Panc1 (cell line): ENCODE measurements around the gene KCNQ1OT1. TPM values are rescaled to one million over a fixed set of nuclear protein-coding genes. Genes with fewer than 3 reads are reported as not detected.

Experiments used
- ATAC-seq: fragments of 200-7000 bp; cut with Tn5 transposase; 2 replicates; pipeline ENCODE4 v1.9.1; 2020; ENCODE audit warnings: mild to moderate bottlenecking, moderate library complexity
- BruUV-seq: library from RNA; stranded (reverse); fragments of 400-500 nt; replicated peaks from 2 replicates; lab custom pipeline; 2021; lab: Mats Ljungman, UMichigan
- CTCF ChIA-PET: fragments of 300-600 bp; sonication (Branson Sonifier 250); formaldehyde crosslinking; loops from one replicate; lab custom pipeline; 2022; ENCODE audit warnings: antibody characterized with exemption; lab: Charles Lee
- POLR2A ChIA-PET: fragments of 300-600 bp; sonication (Branson Sonifier 250); formaldehyde crosslinking; loops from one replicate; lab custom pipeline; 2022; ENCODE audit warnings: antibody characterized with exemption; lab: Charles Lee
- DNase-seq: peaks from one replicate; pipeline ENCODE4 v3.0.0-alpha.2; 2010; ENCODE audit warnings: low read depth, low spot score
- H3K27ac ChIP-seq: 2 replicates; pipeline ENCODE4 v1.5.1; 2011; ENCODE audit warnings: mild to moderate bottlenecking, low read length, inconsistent platforms
- H3K27me3 ChIP-seq: fragments of 200-500 bp; sonication (Bioruptor generic); 2 replicates; pipeline ENCODE4 v1.6.0; 2014; ENCODE audit warnings: low read length, inconsistent platforms; ENCODE audit not compliant: control insufficient read depth, insufficient read depth
- H3K36me3 ChIP-seq: fragments of 200-500 bp; sonication (Bioruptor generic); 2 replicates; pipeline ENCODE4 v1.5.1; 2014; ENCODE audit warnings: inconsistent platforms, mild to moderate bottlenecking, low read length, moderate library complexity; ENCODE audit not compliant: control insufficient read depth, insufficient read depth
- H3K4me1 ChIP-seq: 2 replicates; pipeline ENCODE4 v1.5.1; 2011; ENCODE audit warnings: inconsistent platforms, mild to moderate bottlenecking, low read length, moderate library complexity; ENCODE audit not compliant: control insufficient read depth, insufficient read depth
- H3K4me3 ChIP-seq, 2 experiments: 2 replicates each; pipeline ENCODE4 v1.5.1; 2011 to 2012; ENCODE audit warnings: low read depth in 2 of 2, low read length in 2 of 2, mild to moderate bottlenecking in 2 of 2, inconsistent platforms in 1 of 2, moderate library complexity in 1 of 2
- H3K9me3 ChIP-seq: fragments of 200-500 bp; sonication (Bioruptor generic); 2 replicates; pipeline ENCODE4 v1.5.1; 2014; ENCODE audit warnings: low read depth, mild to moderate bottlenecking, inconsistent platforms, low read length, moderate library complexity; ENCODE audit not compliant: control insufficient read depth, insufficient read depth
- CTCF ChIP-seq: fragments of 450-650 bp; IDR thresholded peaks from 2 replicates; pipeline ENCODE4 v1.5.1; 2017; ENCODE audit warnings: mild to moderate bottlenecking
- POLR2AphosphoS5 ChIP-seq: IDR thresholded peaks from 2 replicates; pipeline ENCODE4 v1.6.1; 2012; ENCODE audit warnings: mild to moderate bottlenecking, low read depth, low read length, moderate library complexity
- REST ChIP-seq, 2 experiments: IDR thresholded peaks; 2 replicates each; pipeline ENCODE4 v1.6.1; 2011 to 2012; ENCODE audit warnings: low read depth in 2 of 2, control low read depth in 1 of 2, low read length in 1 of 2, mild to moderate bottlenecking in 1 of 2, moderate library complexity in 1 of 2; ENCODE audit not compliant: insufficient read depth in 1 of 2
- SIN3A ChIP-seq: IDR thresholded peaks from 2 replicates; pipeline ENCODE4 v1.6.1; 2012; ENCODE audit warnings: low read depth, mild to moderate bottlenecking, low read length, moderate library complexity, borderline replicate concordance; ENCODE audit not compliant: insufficient read depth
- TCF7L2 ChIP-seq: IDR thresholded peaks from 2 replicates; pipeline ENCODE4 v1.6.1; 2011; ENCODE audit warnings: mild to moderate bottlenecking, low read depth, low read length, inconsistent platforms
- in situ Hi-C: cut with HindIII; loops from 2 replicates; pipeline ENCODE4 v1.10.0; 2016; ENCODE audit warnings: low sequenced_read_pairs, low pct_unique_long_range_greater_than_20kb
- intact Hi-C: fragments of 100-400 bp; cut with micrococcal nuclease; formaldehyde crosslinking; loops from one replicate; pipeline ENCODE4 v1.10.0; 2022; ENCODE audit not compliant: unreplicated experiment
- total RNA-seq: library from RNA; stranded (reverse); gene quantifications from one replicate; pipeline ENCODE4 v1.2.1, GENCODE V29; 2021; ENCODE audit not compliant: unreplicated experiment

The KCNQ1OT1 gene
- total RNA-seq, 1 experiment from 2014 or later = 1.3 TPM

DNA sequence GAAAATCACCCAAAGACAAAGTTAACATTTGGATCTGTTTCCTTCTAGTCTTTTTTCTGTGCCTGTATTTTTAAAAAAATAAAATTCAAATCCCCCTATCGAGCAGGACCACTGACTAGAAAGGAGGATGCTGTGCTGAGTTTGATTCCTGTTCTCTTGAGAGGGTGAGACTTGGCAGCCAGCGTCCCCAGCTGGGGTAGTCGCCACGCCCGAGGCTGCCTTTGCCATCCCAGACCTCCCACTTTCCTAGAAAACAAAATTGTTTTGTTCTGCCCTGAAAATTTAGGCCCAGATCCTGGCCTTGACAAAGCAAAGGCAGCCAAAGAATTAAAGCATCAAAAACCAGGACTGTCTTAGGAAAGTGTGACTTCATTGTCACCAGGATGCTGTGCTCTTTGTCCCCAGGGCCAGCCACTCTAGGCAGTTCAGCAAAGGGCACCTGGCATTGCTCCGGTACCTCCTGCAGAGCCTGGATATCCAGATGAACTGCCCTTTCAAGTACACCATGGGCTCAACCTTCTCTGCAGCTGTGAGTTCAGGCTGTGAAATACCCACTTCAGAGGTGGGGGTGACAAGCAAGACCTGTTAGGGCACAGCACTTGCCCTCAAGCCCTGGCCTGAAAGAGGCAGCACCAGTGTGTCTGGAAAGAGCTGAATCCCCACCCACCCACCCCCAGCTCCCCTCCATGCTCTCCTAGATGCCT is 44.6 kb downstream of the KCNQ1OT1 start:
- H3K27me3 ChIP-seq = no peaks in the 10 kb centered on the region
- ATAC-seq (no peak), DNase-seq (no peak)
- H3K36me3 ChIP-seq = no peaks in the 10 kb centered on the region
- no peaks in the 10 kb centered on the region for H3K4me1 ChIP-seq
- in situ Hi-C loops (no loop called here), intact Hi-C loops (no loop called here)
- no TSS peak for BruUV-seq
- TF ChIP-seq POLR2AphosphoS5 (no peak), REST (IDR thresholded peaks at IDR 0.05; ENCODE audit: insufficient read depth in 1 of 2, low read depth in 2 of 2, low read length in 1 of 2) (no peak)
- ChIA-PET CTCF (no interaction called here), POLR2A (interaction anchor here (0.7 kb wide), 1 partner anchor 105 kb away, joined by 3 read pairs; no protein-coding TSS in a partner anchor)
- H3K27ac ChIP-seq = no peak overlapping the region
- H3K4me3 ChIP-seq = no peak overlapping the region
- peaks cover 34% of the 10 kb centered on the region for H3K9me3 ChIP-seq

- CTCF ChIA-PET = no interaction called here
- no peaks in the 10 kb centered on the region for H3K27me3 ChIP-seq
- in situ Hi-C loops (no loop called here), intact Hi-C loops (no loop called here)
- peaks cover 34% of the 10 kb centered on the region for H3K9me3 ChIP-seq
- H3K4me3 ChIP-seq = no peak overlapping the region
- no peaks in the 10 kb centered on the region for H3K36me3 ChIP-seq
- ATAC-seq (no peak), DNase-seq (no peak)
- TF ChIP-seq CTCF (no peak), TCF7L2 (no peak), POLR2AphosphoS5 (no peak), REST (IDR thresholded peaks at IDR 0.05; ENCODE audit: insufficient read depth in 1 of 2, low read depth in 2 of 2, low read length in 1 of 2) (no peak), SIN3A (no peak)
- BruUV-seq = no TSS peak
- no peaks in the 10 kb centered on the region for H3K4me1 ChIP-seq
- no peak overlapping the region for H3K27ac ChIP-seq
- POLR2A ChIA-PET = no interaction called here
Observed at GRCh38 chr11:2653930-2654739, 45.7 kb downstream of the KCNQ1OT1 start.
